ENCODE data around the gene DEPP1. TPM values are rescaled to one million over a fixed set of nuclear protein-coding genes. Genes with fewer than 3 reads are reported as not detected.

DEPP1 gene
- total and polyA plus RNA-seq, 2 of the 13 experiments (the other 11 are each of a cell fraction or from before 2014, with no cell fraction given) = 14.8 to 270 TPM

DNA sequence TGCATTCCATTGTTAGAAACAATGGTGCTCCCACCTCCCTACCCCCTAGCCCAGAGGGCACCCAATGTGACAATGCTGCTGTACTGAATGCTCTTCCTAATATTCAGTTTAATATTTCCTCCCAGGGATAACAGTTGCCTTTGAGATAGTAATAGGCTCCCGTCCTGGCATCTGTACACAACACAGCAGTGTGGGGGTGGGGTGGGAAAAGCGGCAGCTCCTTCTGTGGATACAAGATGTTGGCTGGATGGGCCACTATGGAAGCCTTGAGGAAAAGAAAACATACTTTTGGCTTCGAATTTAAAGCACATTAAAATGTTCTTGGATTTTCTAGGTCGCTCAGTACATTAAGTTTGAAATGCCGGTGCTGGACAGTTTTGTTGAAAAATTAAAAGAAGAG, 13.0 kb upstream of the DEPP1 start (continued):
- TF ChIP-seq THYN1 (CRISPR knock-in tag; IDR thresholded peaks at IDR 0.05; ENCODE audit: borderline replicate concordance, low read depth) (no peak), ZNF780A (CRISPR knock-in tag; IDR thresholded peaks at IDR 0.05) (no peak), STAT5B (CRISPR knock-in tag; IDR thresholded peaks at IDR 0.05) (no peak), ZNF501 (CRISPR knock-in tag; IDR thresholded peaks at IDR 0.05) (no peak), ZNF841 (CRISPR knock-in tag; IDR thresholded peaks at IDR 0.05; ENCODE audit: borderline replicate concordance) (no peak), PITX1 (CRISPR knock-in tag; IDR thresholded peaks at IDR 0.05) (no peak), CBX1 (IDR thresholded peaks at IDR 0.05; ENCODE audit: low read depth) (no peak), TOE1 (CRISPR knock-in tag; IDR thresholded peaks at IDR 0.05) (no peak), DMAP1 (CRISPR knock-in tag; IDR thresholded peaks at IDR 0.05) (no peak), ZNF883 (CRISPR knock-in tag; IDR thresholded peaks at IDR 0.05; ENCODE audit: not compliant biosample characterization) (no peak), ZNF644 (CRISPR knock-in tag; IDR thresholded peaks at IDR 0.05; ENCODE audit: low read depth) (no peak), ZMAT3 (CRISPR knock-in tag; conservative IDR thresholded peaks at IDR 0.05) (no peak)
- TF ChIP-seq, protein P1, sequence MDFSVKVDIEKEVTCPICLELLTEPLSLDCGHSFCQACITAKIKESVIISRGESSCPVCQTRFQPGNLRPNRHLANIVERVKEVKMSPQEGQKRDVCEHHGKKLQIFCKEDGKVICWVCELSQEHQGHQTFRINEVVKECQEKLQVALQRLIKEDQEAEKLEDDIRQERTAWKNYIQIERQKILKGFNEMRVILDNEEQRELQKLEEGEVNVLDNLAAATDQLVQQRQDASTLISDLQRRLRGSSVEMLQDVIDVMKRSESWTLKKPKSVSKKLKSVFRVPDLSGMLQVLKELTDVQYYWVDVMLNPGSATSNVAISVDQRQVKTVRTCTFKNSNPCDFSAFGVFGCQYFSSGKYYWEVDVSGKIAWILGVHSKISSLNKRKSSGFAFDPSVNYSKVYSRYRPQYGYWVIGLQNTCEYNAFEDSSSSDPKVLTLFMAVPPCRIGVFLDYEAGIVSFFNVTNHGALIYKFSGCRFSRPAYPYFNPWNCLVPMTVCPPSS (IDR thresholded peaks at IDR 0.05) = no peak
- TF ChIP-seq, protein P2, sequence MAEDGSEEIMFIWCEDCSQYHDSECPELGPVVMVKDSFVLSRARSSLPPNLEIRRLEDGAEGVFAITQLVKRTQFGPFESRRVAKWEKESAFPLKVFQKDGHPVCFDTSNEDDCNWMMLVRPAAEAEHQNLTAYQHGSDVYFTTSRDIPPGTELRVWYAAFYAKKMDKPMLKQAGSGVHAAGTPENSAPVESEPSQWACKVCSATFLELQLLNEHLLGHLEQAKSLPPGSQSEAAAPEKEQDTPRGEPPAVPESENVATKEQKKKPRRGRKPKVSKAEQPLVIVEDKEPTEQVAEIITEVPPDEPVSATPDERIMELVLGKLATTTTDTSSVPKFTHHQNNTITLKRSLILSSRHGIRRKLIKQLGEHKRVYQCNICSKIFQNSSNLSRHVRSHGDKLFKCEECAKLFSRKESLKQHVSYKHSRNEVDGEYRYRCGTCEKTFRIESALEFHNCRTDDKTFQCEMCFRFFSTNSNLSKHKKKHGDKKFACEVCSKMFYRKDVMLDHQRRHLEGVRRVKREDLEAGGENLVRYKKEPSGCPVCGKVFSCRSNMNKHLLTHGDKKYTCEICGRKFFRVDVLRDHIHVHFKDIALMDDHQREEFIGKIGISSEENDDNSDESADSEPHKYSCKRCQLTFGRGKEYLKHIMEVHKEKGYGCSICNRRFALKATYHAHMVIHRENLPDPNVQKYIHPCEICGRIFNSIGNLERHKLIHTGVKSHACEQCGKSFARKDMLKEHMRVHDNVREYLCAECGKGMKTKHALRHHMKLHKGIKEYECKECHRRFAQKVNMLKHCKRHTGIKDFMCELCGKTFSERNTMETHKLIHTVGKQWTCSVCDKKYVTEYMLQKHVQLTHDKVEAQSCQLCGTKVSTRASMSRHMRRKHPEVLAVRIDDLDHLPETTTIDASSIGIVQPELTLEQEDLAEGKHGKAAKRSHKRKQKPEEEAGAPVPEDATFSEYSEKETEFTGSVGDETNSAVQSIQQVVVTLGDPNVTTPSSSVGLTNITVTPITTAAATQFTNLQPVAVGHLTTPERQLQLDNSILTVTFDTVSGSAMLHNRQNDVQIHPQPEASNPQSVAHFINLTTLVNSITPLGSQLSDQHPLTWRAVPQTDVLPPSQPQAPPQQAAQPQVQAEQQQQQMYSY (CRISPR knock-in tag; IDR thresholded peaks at IDR 0.05) = no peak
- TF ChIP-seq, protein P3, sequence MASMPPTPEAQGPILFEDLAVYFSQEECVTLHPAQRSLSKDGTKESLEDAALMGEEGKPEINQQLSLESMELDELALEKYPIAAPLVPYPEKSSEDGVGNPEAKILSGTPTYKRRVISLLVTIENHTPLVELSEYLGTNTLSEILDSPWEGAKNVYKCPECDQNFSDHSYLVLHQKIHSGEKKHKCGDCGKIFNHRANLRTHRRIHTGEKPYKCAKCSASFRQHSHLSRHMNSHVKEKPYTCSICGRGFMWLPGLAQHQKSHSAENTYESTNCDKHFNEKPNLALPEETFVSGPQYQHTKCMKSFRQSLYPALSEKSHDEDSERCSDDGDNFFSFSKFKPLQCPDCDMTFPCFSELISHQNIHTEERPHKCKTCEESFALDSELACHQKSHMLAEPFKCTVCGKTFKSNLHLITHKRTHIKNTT (CRISPR knock-in tag; IDR thresholded peaks at IDR 0.05) = no peak
